A549 (cell line): ENCODE data around the gene LRP1.

Source experiments
- BHLHE40 ChIP-seq: IDR thresholded peaks from 2 replicates; pipeline ENCODE4 v1.6.1; 2012; ENCODE audit warnings: low read depth, low read length, inconsistent platforms
- CHD2 ChIP-seq: fragments of 150-350 bp; IDR thresholded peaks from 2 replicates; pipeline ENCODE4 v1.6.1; 2014; ENCODE audit warnings: low read length; ENCODE audit not compliant: partially characterized antibody
- CHD4 ChIP-seq: fragments of 200-600 bp; sonication (generic); IDR thresholded peaks from 2 replicates; pipeline ENCODE4 v1.6.1; 2016; ENCODE audit warnings: antibody characterized with exemption, mild to moderate bottlenecking, borderline replicate concordance
- E2F6 ChIP-seq: IDR thresholded peaks from 2 replicates; pipeline ENCODE4 v1.6.1; 2012; ENCODE audit warnings: low read depth, borderline replicate concordance
- KDM1A ChIP-seq: fragments of 200-600 bp; sonication (generic); IDR thresholded peaks from 2 replicates; pipeline ENCODE4 v1.6.1; 2016; ENCODE audit warnings: low read depth, mild to moderate bottlenecking
- PBX3 ChIP-seq: IDR thresholded peaks from 2 replicates; pipeline ENCODE4 v1.6.1; 2012
- POLR2A ChIP-seq: IDR thresholded peaks from 2 replicates; pipeline ENCODE4 v1.6.1; 2012; ENCODE audit warnings: mild to moderate bottlenecking, low read length
- REST ChIP-seq: fragments of 200-600 bp; sonication (generic); IDR thresholded peaks from 2 replicates; pipeline ENCODE4 v1.6.1; 2016; ENCODE audit warnings: antibody characterized with exemption, mild to moderate bottlenecking, moderate library complexity
- USF2 ChIP-seq: fragments of 450-650 bp; IDR thresholded peaks from 2 replicates; pipeline ENCODE4 v1.6.1; 2014; ENCODE audit warnings: antibody characterized with exemption
- ZC3H11A ChIP-seq: fragments of 450-650 bp; IDR thresholded peaks from 2 replicates; pipeline ENCODE4 v1.6.1; 2014; ENCODE audit warnings: antibody characterized with exemption, mild to moderate bottlenecking
- TF ChIP-seq, protein P1 (sequence below): fragments of >200 bp; sonication (Bioruptor Twin); formaldehyde crosslinking; IDR thresholded peaks from 3 replicates; pipeline ENCODE4 v1.5.1; 2016
- TF ChIP-seq, protein P2 (sequence below): IDR thresholded peaks from 2 replicates; pipeline ENCODE4 v1.6.1; 2012

DNA sequence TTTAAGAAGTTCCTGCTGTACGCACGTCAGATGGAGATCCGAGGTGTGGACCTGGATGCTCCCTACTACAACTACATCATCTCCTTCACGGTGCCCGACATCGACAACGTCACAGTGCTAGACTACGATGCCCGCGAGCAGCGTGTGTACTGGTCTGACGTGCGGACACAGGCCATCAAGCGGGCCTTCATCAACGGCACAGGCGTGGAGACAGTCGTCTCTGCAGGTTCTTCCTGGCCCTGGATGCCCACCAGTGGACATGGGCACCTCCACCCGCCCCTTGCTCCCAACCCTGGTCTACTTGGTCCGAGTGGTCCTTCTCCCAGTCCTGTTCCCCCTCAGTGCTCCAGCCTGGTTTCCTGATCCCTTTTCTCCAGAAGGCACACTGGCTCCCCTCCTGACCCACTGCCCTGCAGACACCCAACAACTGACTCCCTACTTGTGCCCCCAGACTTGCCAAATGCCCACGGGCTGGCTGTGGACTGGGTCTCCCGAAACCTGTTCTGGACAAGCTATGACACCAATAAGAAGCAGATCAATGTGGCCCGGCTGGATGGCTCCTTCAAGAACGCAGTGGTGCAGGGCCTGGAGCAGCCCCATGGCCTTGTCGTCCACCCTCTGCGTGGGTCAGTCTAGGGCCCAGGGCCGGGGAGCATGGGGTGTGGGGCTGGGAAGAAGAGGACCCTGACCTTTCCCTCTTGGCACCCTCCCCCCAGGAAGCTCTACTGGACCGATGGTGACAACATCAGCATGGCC, 51.2 kb downstream of the LRP1 start:
- TF ChIP-seq REST: no peak
- TF ChIP-seq ZC3H11A: no peak
- no peak for TF ChIP-seq POLR2A
- TF ChIP-seq, protein P1, sequence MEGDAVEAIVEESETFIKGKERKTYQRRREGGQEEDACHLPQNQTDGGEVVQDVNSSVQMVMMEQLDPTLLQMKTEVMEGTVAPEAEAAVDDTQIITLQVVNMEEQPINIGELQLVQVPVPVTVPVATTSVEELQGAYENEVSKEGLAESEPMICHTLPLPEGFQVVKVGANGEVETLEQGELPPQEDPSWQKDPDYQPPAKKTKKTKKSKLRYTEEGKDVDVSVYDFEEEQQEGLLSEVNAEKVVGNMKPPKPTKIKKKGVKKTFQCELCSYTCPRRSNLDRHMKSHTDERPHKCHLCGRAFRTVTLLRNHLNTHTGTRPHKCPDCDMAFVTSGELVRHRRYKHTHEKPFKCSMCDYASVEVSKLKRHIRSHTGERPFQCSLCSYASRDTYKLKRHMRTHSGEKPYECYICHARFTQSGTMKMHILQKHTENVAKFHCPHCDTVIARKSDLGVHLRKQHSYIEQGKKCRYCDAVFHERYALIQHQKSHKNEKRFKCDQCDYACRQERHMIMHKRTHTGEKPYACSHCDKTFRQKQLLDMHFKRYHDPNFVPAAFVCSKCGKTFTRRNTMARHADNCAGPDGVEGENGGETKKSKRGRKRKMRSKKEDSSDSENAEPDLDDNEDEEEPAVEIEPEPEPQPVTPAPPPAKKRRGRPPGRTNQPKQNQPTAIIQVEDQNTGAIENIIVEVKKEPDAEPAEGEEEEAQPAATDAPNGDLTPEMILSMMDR: no peak
- TF ChIP-seq CHD2: no peak
- TF ChIP-seq, protein P2, sequence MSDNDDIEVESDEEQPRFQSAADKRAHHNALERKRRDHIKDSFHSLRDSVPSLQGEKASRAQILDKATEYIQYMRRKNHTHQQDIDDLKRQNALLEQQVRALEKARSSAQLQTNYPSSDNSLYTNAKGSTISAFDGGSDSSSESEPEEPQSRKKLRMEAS: no peak
- TF ChIP-seq E2F6: no peak
- no peak for TF ChIP-seq PBX3
- no peak for TF ChIP-seq BHLHE40
- TF ChIP-seq CHD4: no peak
- no peak for TF ChIP-seq KDM1A
- TF ChIP-seq USF2: no peak
